Osteocyte (in vitro differentiated cells): ENCODE results near the gene CNTN2. TPM values are rescaled to one million over a fixed set of nuclear protein-coding genes. Genes with fewer than 3 reads are reported as not detected.

Experiments
- DNase-seq: peaks from one replicate; pipeline ENCODE4 v3.0.0; 2021; ENCODE audit warnings: mixed read lengths; ENCODE audit not compliant: unreplicated experiment; ENCODE audit errors: extremely low spot score
- H3K27ac Mint-ChIP-seq: one replicate; pipeline ENCODE4 v1.8.0; 2021; ENCODE audit warnings: mild to moderate bottlenecking, mixed read lengths; ENCODE audit not compliant: unreplicated experiment
- H3K27me3 Mint-ChIP-seq: one replicate; pipeline ENCODE4 v1.8.0; 2021; ENCODE audit warnings: mixed read lengths; ENCODE audit not compliant: unreplicated experiment
- H3K36me3 Mint-ChIP-seq: one replicate; pipeline ENCODE4 v1.8.0; 2021; ENCODE audit warnings: mixed read lengths; ENCODE audit not compliant: unreplicated experiment
- H3K4me1 Mint-ChIP-seq: one replicate; pipeline ENCODE4 v1.8.0; 2021; ENCODE audit warnings: mixed read lengths; ENCODE audit not compliant: unreplicated experiment
- H3K4me3 Mint-ChIP-seq: one replicate; pipeline ENCODE4 v1.8.0; 2021; ENCODE audit warnings: mild to moderate bottlenecking, moderate library complexity, mixed read lengths; ENCODE audit not compliant: unreplicated experiment
- H3K9me3 Mint-ChIP-seq: one replicate; pipeline ENCODE4 v1.8.0; 2021; ENCODE audit warnings: mixed read lengths; ENCODE audit not compliant: unreplicated experiment
- CTCF ChIP-seq: fragments of 200-600 bp; sonication (generic); IDR thresholded peaks from 2 replicates; pipeline ENCODE4 v1.5.0; 2021; ENCODE audit warnings: antibody characterized with exemption, mild to moderate bottlenecking, moderate library complexity
- total RNA-seq: library from RNA; stranded (reverse); gene quantifications from 2 replicates; pipeline ENCODE4 v1.2.1, GENCODE V29; 2021

CNTN2 gene
- total RNA-seq, 1 donor from 2014 or later, result not detected

GRCh38 chr1:205049479-205049878 is 6.5 kb downstream of the CNTN2 start:
- Mint-ChIP-seq H3K27me3 (peaks cover 35% of the 10 kb centered on the region), H3K9me3 (no peaks in the 10 kb centered on the region), H3K4me1 (no peaks in the 10 kb centered on the region), H3K27ac (no peak overlapping the region), H3K4me3 (no peak overlapping the region), H3K36me3 (no peaks in the 10 kb centered on the region)
- TF ChIP-seq CTCF, result no peak
- DNase-seq, result no peak

DNA sequence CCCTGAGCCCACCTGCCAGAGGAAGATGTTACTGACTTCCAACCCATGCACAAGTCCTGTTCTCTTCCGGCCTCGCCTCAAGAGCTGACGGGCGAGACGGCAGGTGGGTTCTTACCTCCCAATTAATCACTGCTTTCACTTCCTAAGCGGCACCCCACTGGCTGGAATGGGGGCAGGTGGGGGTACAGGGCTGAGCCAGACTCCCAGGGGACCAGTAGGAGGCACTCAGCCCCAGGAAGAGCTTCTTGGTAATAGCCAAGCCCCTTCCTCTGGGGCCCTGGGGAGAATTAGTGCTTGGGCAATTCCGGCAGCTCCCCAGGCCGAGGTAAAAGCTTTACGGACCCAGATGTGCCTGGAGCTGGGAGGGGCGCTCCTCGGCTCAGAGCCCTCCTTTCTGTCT is 9.7 kb downstream of the CNTN2 start:
- Mint-ChIP-seq H3K4me3 (no peak overlapping the region), H3K27ac (no peak overlapping the region), H3K27me3 (peaks cover 23% of the 10 kb centered on the region), H3K9me3 (no peaks in the 10 kb centered on the region), H3K36me3 (no peaks in the 10 kb centered on the region), H3K4me1 (no peaks in the 10 kb centered on the region)
- no peak for TF ChIP-seq CTCF
- no peak for DNase-seq

GRCh38 chr1:205053296-205053695 is 10.3 kb downstream of the CNTN2 start:
- no peak for TF ChIP-seq CTCF
- no peaks in the 10 kb centered on the region for H3K36me3 Mint-ChIP-seq
- H3K9me3 Mint-ChIP-seq, result no peaks in the 10 kb centered on the region
- no peak overlapping the region for H3K4me3 Mint-ChIP-seq
- H3K27ac Mint-ChIP-seq, result no peak overlapping the region
- DNase-seq, result no peak
- no peaks in the 10 kb centered on the region for H3K4me1 Mint-ChIP-seq
- H3K27me3 Mint-ChIP-seq, result peaks cover 22% of the 10 kb centered on the region

DNA sequence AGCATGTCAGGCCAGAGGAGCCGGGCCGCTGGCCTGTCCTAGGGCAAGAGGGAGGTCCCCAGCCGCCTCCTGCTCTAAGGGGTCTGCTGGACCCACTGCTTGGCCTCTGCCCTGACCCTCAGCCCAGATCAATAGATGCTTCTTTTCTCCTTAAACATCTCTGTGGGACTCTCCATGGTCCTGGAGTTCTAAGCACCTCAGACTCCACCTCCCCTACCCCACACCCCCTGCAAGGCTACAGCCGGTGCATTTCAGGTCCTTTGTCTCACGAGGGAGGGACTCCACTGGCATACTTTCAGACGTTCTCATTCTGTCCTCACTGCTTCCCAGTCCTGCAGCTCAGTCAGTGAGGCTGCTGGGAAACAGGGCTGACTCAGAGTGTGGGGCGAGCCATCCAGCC is 11.0 kb downstream of the CNTN2 start:
- Mint-ChIP-seq H3K36me3 (no peaks in the 10 kb centered on the region), H3K9me3 (no peaks in the 10 kb centered on the region), H3K4me1 (no peaks in the 10 kb centered on the region), H3K4me3 (no peak overlapping the region), H3K27ac (no peak overlapping the region), H3K27me3 (peaks cover 19% of the 10 kb centered on the region)
- no peak for TF ChIP-seq CTCF
- no peak for DNase-seq

DNA sequence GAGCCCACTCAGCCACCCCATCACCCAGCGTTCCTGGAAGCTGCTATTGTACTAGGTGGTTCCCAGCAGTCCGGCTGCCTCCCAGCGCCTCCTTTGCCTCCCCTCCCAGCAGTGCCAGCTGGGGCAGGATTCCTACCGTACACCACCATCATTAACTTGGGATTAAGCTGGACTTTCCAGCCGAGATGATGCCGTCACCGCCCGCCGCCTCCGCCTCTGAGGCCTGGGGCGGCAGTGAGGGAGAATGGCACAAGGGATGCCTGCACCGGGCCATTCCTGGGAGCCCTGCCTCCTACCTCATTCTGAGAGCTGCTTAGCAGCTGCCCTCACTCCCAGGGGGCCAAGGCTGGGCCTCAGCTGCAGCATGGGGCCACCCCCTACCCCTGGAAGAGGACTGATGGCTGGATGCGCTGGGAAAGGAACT is 13.2 kb downstream of the CNTN2 start:
- Mint-ChIP-seq H3K4me1 (no peaks in the 10 kb centered on the region), H3K36me3 (no peaks in the 10 kb centered on the region), H3K9me3 (no peaks in the 10 kb centered on the region), H3K27me3 (peaks cover 15% of the 10 kb centered on the region), H3K4me3 (no peak overlapping the region), H3K27ac (no peak overlapping the region)
- TF ChIP-seq CTCF, result no peak
- no peak for DNase-seq
